GM12874 (cell line): Measurements from ENCODE around the gene PLXNB2.

Experiments
- TF ChIP-seq, protein P1 (sequence below): IDR thresholded peaks from 2 replicates; pipeline ENCODE4 v1.5.1; 2011; ENCODE audit warnings: low read depth, mild to moderate bottlenecking, control low read depth, low read length, moderate library complexity; ENCODE audit not compliant: insufficient read depth

The PLXNB2 gene

DNA sequence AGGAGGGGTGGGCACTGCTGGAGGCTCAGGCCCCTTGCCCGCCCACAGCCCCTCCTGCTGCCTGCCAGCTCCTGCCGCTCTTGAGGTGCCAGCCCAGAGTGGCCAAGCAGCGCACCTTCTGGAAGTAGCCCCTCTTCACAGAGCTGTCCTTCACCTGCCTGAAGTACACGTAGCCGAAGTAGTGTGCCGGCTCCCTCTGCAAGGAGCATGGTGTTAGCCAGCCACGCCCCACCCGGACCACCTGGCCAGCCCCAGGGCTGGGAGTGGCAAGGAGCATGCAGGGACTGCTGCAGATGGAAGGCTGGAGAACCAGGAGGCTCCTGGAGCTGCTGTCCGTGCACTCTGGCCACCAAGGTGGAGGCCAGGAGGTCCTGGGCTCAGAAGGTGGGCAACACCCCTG is 9.7 kb upstream of the PLXNB2 start:
- TF ChIP-seq, protein P1, sequence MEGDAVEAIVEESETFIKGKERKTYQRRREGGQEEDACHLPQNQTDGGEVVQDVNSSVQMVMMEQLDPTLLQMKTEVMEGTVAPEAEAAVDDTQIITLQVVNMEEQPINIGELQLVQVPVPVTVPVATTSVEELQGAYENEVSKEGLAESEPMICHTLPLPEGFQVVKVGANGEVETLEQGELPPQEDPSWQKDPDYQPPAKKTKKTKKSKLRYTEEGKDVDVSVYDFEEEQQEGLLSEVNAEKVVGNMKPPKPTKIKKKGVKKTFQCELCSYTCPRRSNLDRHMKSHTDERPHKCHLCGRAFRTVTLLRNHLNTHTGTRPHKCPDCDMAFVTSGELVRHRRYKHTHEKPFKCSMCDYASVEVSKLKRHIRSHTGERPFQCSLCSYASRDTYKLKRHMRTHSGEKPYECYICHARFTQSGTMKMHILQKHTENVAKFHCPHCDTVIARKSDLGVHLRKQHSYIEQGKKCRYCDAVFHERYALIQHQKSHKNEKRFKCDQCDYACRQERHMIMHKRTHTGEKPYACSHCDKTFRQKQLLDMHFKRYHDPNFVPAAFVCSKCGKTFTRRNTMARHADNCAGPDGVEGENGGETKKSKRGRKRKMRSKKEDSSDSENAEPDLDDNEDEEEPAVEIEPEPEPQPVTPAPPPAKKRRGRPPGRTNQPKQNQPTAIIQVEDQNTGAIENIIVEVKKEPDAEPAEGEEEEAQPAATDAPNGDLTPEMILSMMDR, result no peak

DNA sequence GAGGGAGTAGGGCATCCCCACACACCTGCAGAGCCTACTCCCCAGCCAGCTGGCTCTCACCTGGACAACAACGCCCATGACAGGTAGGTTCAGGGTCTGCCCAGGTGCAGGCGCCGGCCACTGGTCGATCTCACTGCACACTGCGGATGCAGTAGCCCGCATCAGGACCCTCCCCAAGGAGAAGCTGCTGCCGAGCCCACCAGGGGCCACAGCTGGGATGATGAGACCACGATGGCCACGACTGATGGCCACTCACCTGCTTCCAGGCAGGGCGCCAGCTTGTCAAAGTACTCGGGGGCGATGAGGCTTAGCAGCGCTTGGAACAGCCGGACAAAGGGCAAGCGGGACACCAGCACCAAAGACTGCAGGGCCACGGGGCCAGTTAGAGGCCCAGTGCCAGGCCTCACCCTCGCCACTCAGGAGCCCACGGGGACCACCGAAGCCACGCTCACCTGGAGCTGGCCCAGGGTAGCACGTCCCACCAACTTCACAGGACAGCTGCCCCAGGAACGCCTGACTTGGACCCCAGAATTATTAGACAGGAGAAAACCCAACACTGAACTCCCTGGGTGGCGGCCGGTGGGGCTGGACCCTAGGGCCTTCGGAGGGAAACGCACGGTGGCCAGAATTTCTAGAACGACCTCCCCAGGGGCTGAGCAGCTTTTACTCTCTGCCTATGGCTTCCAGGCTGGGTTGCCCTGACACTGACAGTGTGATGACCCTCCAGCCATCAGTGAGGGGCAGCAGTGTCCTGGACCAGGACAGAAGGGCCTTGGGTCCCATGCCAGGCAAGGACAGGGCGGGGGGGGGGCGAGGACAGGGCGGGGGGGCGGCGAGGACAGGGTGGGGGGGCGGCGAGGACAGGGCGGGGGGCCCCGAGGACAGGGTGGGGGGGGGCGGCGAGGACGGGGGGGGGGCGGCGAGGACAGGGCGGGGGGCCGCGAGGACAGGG is 8.9 kb upstream of the PLXNB2 start:
- TF ChIP-seq, protein P1, result no peak

DNA sequence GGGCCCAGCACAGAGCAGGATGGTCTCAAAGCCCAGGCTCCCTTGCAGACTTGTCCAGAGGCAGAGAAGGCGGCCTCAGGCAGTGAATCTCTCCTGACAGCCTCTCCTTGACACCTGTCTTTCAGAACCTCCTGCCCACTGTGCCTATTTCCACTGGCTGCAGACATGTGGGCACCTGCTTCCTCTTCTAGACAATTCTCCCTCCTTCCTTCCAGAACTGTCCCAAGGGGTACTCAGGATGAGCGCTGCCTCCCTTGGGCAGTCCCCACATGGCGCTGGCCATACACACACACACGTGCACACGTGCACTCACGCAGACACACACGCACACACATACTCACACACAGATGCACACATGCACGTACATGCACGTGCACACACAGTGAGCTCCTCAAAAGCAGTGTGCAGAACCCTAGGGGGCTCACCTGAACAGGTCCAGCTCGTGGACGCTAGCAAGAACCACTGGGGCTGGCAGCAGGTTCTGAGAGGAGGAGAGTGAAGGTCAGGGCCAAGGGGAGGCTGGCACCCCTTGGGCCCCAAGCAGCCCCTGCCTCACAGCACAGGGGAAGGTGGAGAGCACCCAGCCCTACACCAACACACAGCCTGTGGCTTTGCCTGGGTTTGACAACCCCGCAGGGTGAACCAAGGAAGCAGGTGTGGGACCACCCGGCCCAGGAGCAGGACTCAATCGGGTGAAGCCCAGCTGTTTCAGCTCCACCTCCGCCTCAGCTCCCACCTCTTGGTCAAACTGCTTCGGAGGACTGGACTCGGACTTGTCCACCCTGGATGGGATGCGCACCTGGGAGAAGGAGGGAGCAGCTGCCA is 8.1 kb upstream of the PLXNB2 start:
- TF ChIP-seq, protein P1, result no peak

DNA sequence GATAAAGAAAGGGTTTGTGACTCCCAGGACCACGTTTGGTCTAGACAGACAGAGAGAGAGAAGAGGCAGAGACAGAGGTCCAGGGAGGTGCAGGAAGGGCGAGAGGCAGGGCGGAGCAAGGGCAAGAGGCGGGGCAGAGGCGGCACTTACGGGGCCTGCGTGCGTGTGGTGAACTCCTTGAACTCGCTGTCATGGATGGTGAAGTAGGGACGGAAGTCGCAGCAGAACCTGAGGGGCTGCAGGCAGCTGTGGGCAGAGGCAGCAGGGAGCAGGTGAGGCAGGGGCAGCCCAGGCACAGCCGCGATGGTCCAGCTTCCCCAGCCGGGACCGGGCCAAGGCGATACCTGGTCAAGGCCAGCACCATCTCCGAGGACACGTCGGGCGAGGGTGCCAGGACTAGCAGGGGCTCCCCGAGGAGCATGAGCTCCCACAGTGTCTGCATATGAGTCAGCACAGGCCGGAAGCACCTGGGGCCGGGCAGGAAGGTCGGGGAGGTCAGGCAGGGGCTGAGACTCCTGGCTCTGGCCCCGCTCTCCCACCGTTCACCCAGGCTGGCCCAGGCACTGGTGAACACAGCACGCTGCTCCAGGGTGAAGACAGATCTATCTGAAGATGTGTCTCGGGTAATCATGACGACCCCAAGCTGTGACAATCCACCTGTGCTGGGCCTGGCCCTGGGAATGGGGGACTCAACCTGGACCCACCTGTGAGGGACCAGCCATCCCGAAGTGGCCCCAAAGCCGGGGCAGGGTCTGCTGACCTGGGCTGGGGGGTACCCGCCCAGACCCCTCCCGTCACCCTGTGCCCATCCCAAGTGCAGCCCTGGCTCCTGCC is 7.2 kb upstream of the PLXNB2 start:
- TF ChIP-seq, protein P1, result no peak

DNA sequence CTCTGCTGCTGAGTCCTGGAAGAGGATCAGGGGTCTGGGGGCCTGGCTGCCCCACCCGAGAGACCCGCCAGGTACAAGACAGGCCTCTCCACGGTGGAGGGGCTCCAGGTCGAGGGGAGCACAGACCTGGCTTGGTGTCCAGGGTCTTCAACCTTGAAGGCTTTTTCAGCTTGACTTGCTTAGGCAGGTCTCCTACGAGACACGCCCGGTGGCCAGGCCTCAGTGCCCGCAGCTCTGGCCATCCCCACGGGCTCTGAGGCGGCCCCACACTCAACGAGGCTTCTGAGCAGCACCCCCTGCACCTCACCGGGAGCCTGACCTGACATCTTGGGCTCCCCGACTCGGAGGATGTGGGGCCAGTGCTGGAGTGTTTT is 6.6 kb upstream of the PLXNB2 start:
- TF ChIP-seq, protein P1, result no peak

DNA sequence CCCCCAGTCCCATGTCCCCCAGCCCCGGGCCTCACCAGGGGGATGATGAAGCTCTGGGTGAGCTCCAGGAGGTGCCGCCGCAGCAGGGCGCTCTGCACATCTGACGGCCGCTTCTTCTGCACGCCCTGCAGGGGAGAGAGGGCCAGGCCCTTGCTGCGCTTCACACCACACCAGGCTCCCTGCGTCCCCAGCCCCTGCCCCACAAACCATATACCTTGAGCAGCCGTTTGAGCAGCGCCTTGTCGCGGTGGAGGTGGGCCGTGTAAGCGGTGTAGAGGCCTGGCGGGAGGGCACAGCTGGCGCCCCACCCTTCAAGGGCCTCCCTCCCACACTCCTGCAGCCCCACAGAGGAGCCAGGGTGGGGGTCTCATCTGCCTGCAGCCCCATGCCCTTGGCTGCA is 6.2 kb upstream of the PLXNB2 start:
- TF ChIP-seq, protein P1, result no peak
